ENCODE measurements around the gene BRD9.
"Not testable (repeated sequence)": the region's sequence is repeated elsewhere in the genome, so short reads cannot be mapped to it uniquely, and the experiment has no call there.

The BRD9 gene

DNA sequence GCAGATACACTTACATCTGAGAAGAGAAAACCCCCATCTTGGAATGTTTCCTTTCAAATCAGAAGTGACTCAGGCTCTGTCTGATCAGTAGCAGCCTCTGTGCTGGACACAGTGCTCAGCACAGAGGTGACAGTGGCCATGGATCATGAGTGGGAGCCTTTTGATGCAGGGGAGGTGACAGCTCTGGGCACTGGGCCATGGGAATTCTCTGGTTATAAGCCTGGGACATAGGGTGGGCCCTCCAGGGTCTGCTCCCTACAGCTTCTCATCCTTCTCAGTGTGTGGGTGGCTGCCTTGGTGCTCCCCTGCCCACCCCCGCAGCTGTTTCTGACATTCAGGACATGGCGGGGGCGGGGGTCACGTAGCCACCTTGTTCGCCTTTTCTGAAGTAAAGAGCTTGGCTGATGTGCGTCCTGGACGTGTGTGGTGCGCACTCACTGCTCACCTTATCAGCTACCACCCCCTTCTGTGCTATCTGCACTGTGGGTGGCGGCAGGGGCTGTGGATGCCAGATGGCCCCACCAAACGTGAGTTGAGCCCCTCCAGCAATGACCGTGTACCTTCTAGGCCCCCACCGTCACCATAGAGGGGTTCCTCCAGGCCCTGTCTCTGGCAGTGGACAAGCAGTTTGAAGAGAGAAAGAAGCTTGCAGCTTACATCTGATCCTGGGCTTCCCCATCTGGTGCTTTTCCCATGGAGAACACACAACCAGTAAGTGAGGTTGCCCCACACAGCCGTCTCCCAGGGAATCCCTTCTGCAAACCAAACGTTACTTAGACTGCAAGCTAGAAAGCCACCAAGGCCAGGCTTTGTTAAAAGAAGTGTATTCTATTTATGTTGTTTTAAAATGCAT is 24.1 kb upstream of the BRD9 start:
- H3K27me3 ChIP-seq (replicated peaks in 2 of 5; ENCODE audit: control insufficient read depth in 4 of 5, insufficient read depth in 5 of 5, low read length in 4 of 5) = no peaks in the 10 kb centered on the region
- no peaks in the 10 kb centered on the region for H3K4me1 ChIP-seq (ENCODE audit: control extremely low read depth in 1 of 4, control insufficient read depth in 4 of 4, insufficient read depth in 4 of 4, low read length in 3 of 4)
- peaks cover 2 to 67% (median 26%) of the 10 kb centered on the region in 4 experiments for H3K36me3 ChIP-seq (ENCODE audit: control insufficient read depth in 4 of 4, insufficient read depth in 4 of 4, low read length in 3 of 4)
- no peak for DNase-seq
- no peak overlapping the region for H3K4me3 ChIP-seq (ENCODE audit: control insufficient read depth in 1 of 7, extremely low read depth in 1 of 7, insufficient read depth in 4 of 7, low read depth in 2 of 7, low read length in 6 of 7)
- ChIA-PET CTCF (interaction anchor here (0.6 kb wide), 1 partner anchor 13 kb away, joined by 3 read pairs; no protein-coding TSS in a partner anchor), POLR2A (no interaction called here)
- no peak overlapping the region for H3K27ac ChIP-seq (ENCODE audit: insufficient read depth in 1 of 2, low read depth in 1 of 2, low read length in 2 of 2, poor library complexity in 1 of 2, severe bottlenecking in 2 of 2)
- WGBS (ENCODE audit: insufficient coverage) = 88% methylated on average over 9 of the region's 14 CpGs
- peaks cover 0 to 4% (median 0%) of the 10 kb centered on the region in 5 experiments for H3K9me3 ChIP-seq (ENCODE audit: control extremely low read depth in 1 of 5, control insufficient read depth in 4 of 5, insufficient read depth in 2 of 5, low read depth in 1 of 5, low read length in 4 of 5)

DNA sequence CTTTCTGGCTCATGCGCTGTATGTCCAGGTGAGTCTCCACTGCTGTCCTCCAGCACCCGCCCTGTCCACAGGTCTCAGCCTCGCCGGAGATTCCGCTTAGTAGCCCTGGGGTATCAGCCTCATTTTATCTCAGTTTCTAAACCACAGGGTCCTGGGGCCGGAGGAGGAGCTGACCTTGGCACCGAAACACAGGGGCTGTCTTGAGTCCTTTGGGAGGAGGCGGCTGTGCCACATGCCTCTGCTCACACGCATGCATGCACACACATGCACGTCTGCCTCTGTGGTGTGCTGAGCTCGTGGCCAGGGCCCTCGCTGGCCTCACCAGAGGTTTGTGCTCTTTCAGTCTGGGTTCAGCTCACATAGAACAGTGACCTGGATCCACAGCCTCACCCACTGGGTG is 23.3 kb upstream of the BRD9 start:
- peaks cover 0 to 4% (median 0%) of the 10 kb centered on the region in 5 experiments for H3K9me3 ChIP-seq (ENCODE audit: control extremely low read depth in 1 of 5, control insufficient read depth in 4 of 5, insufficient read depth in 2 of 5, low read depth in 1 of 5, low read length in 4 of 5)
- CTCF ChIA-PET = interaction anchor here (0.6 kb wide), 2 partner anchors 9 to 12 kb away, joined by 3 read pairs; no protein-coding TSS in a partner anchor
- H3K4me3 ChIP-seq (ENCODE audit: control insufficient read depth in 1 of 7, extremely low read depth in 1 of 7, insufficient read depth in 4 of 7, low read depth in 2 of 7, low read length in 6 of 7) = no peak overlapping the region
- no peaks in the 10 kb centered on the region for H3K4me1 ChIP-seq (ENCODE audit: control extremely low read depth in 1 of 4, control insufficient read depth in 4 of 4, insufficient read depth in 4 of 4, low read length in 3 of 4)
- no peaks in the 10 kb centered on the region for H3K27me3 ChIP-seq (replicated peaks in 2 of 5; ENCODE audit: control insufficient read depth in 4 of 5, insufficient read depth in 5 of 5, low read length in 4 of 5)
- H3K27ac ChIP-seq (ENCODE audit: insufficient read depth in 1 of 2, low read depth in 1 of 2, low read length in 2 of 2, poor library complexity in 1 of 2, severe bottlenecking in 2 of 2) = no peak overlapping the region
- H3K36me3 ChIP-seq (ENCODE audit: control insufficient read depth in 4 of 4, insufficient read depth in 4 of 4, low read length in 3 of 4) = peaks cover 2 to 71% (median 27%) of the 10 kb centered on the region in 4 experiments
- POLR2A ChIA-PET = no interaction called here
- no peak for DNase-seq
- WGBS (ENCODE audit: insufficient coverage) = 93% methylated on average over 12 of the region's 12 CpGs

GRCh38 chr5:915346-915745 is 22.7 kb upstream of the BRD9 start:
- H3K4me1 ChIP-seq (ENCODE audit: control extremely low read depth in 1 of 4, control insufficient read depth in 4 of 4, insufficient read depth in 4 of 4, low read length in 3 of 4); H3K9me3 ChIP-seq (ENCODE audit: control extremely low read depth in 1 of 5, control insufficient read depth in 4 of 5, insufficient read depth in 2 of 5, low read depth in 1 of 5, low read length in 4 of 5); POLR2A ChIA-PET; H3K27me3 ChIP-seq (replicated peaks in 2 of 5; ENCODE audit: control insufficient read depth in 4 of 5, insufficient read depth in 5 of 5, low read length in 4 of 5); H3K27ac ChIP-seq (ENCODE audit: insufficient read depth in 1 of 2, low read depth in 1 of 2, low read length in 2 of 2, poor library complexity in 1 of 2, severe bottlenecking in 2 of 2); DNase-seq; H3K4me3 ChIP-seq (ENCODE audit: control insufficient read depth in 1 of 7, extremely low read depth in 1 of 7, insufficient read depth in 4 of 7, low read depth in 2 of 7, low read length in 6 of 7): not testable (repeated sequence)
- CTCF ChIA-PET = interaction anchor here (0.6 kb wide), 1 partner anchor 8 kb away, joined by 3 read pairs; no protein-coding TSS in a partner anchor
- WGBS (ENCODE audit: insufficient coverage) = 99% methylated on average over 9 of the region's 12 CpGs
- peaks cover 2 to 76% (median 30%) of the 10 kb centered on the region in 4 experiments for H3K36me3 ChIP-seq (ENCODE audit: control insufficient read depth in 4 of 4, insufficient read depth in 4 of 4, low read length in 3 of 4)

- no peaks in the 10 kb centered on the region for H3K4me1 ChIP-seq (ENCODE audit: control extremely low read depth in 1 of 4, control insufficient read depth in 4 of 4, insufficient read depth in 4 of 4, low read length in 3 of 4)
- no peak for DNase-seq
- peaks cover 2 to 82% (median 31%) of the 10 kb centered on the region in 4 experiments for H3K36me3 ChIP-seq (ENCODE audit: control insufficient read depth in 4 of 4, insufficient read depth in 4 of 4, low read length in 3 of 4)
- H3K27ac ChIP-seq (ENCODE audit: insufficient read depth in 1 of 2, low read depth in 1 of 2, low read length in 2 of 2, poor library complexity in 1 of 2, severe bottlenecking in 2 of 2) = no peak overlapping the region
- no peak overlapping the region for H3K4me3 ChIP-seq (ENCODE audit: control insufficient read depth in 1 of 7, extremely low read depth in 1 of 7, insufficient read depth in 4 of 7, low read depth in 2 of 7, low read length in 6 of 7)
- no peaks in the 10 kb centered on the region for H3K27me3 ChIP-seq (replicated peaks in 2 of 5; ENCODE audit: control insufficient read depth in 4 of 5, insufficient read depth in 5 of 5, low read length in 4 of 5)
- CTCF ChIA-PET = interaction anchor here (2.0 kb wide), 1 partner anchor 9 kb away, joined by 8 read pairs; no protein-coding TSS in a partner anchor
- 98% methylated on average over 7 of the region's 7 CpGs for WGBS (ENCODE audit: insufficient coverage)
- H3K9me3 ChIP-seq (ENCODE audit: control extremely low read depth in 1 of 5, control insufficient read depth in 4 of 5, insufficient read depth in 2 of 5, low read depth in 1 of 5, low read length in 4 of 5) = peaks cover 0 to 4% (median 0%) of the 10 kb centered on the region in 5 experiments
- POLR2A ChIA-PET = no interaction called here
Measured at GRCh38 chr5:914612-915011, 22.0 kb upstream of the BRD9 start.

DNA sequence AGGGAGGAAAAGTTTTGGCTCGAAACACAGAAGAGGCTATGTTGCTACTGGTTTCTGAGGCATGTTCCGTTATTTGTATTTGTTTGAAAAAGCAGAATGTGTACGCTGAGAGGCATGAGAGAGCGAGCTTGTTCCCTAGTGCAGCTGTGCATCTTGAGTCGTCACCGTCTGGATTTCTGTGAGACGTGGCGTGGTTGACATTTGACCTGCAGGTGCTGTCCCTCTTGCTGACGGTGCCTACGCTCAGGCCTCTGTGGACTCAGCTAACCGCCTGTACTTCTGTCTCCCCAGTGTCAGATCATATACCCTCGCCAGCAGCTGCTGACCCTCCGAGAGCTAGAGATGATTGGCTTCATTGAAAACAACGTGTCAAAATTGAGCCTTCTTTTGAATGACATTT is 21.6 kb upstream of the BRD9 start:
- Histone ChIP-seq H3K4me3 (ENCODE audit: control insufficient read depth in 1 of 7, extremely low read depth in 1 of 7, insufficient read depth in 4 of 7, low read depth in 2 of 7, low read length in 6 of 7) (no peak overlapping the region), H3K27ac (ENCODE audit: insufficient read depth in 1 of 2, low read depth in 1 of 2, low read length in 2 of 2, poor library complexity in 1 of 2, severe bottlenecking in 2 of 2) (no peak overlapping the region), H3K27me3 (replicated peaks in 2 of 5; ENCODE audit: control insufficient read depth in 4 of 5, insufficient read depth in 5 of 5, low read length in 4 of 5) (no peaks in the 10 kb centered on the region), H3K36me3 (ENCODE audit: control insufficient read depth in 4 of 4, insufficient read depth in 4 of 4, low read length in 3 of 4) (peaks cover 1 to 79% (median 33%) of the 10 kb centered on the region in 4 experiments), H3K9me3 (ENCODE audit: control extremely low read depth in 1 of 5, control insufficient read depth in 4 of 5, insufficient read depth in 2 of 5, low read depth in 1 of 5, low read length in 4 of 5) (peaks cover 0 to 4% (median 0%) of the 10 kb centered on the region in 5 experiments), H3K4me1 (ENCODE audit: control extremely low read depth in 1 of 4, control insufficient read depth in 4 of 4, insufficient read depth in 4 of 4, low read length in 3 of 4) (no peaks in the 10 kb centered on the region)
- POLR2A ChIA-PET = no interaction called here
- DNase-seq = no peak
- 94% methylated on average over 13 of the region's 14 CpGs for WGBS (ENCODE audit: insufficient coverage)
- CTCF ChIA-PET = interaction anchor here (2.0 kb wide), 1 partner anchor 9 kb away, joined by 8 read pairs; no protein-coding TSS in a partner anchor

GRCh38 chr5:912280-913091 is 19.9 kb upstream of the BRD9 start:
- DNase-seq = peak; percentile 24 to 69 (median 52)
- Histone ChIP-seq H3K9me3 (ENCODE audit: control extremely low read depth in 1 of 5, control insufficient read depth in 4 of 5, insufficient read depth in 2 of 5, low read depth in 1 of 5, low read length in 4 of 5) (no peaks in the 10 kb centered on the region), H3K36me3 (ENCODE audit: control insufficient read depth in 4 of 4, insufficient read depth in 4 of 4, low read length in 3 of 4) (peaks cover 4 to 82% (median 35%) of the 10 kb centered on the region in 4 experiments), H3K27me3 (replicated peaks in 2 of 5; ENCODE audit: control insufficient read depth in 4 of 5, insufficient read depth in 5 of 5, low read length in 4 of 5) (no peaks in the 10 kb centered on the region), H3K4me1 (ENCODE audit: control extremely low read depth in 1 of 4, control insufficient read depth in 4 of 4, insufficient read depth in 4 of 4, low read length in 3 of 4) (no peaks in the 10 kb centered on the region), H3K4me3 (ENCODE audit: control insufficient read depth in 1 of 7, extremely low read depth in 1 of 7, insufficient read depth in 4 of 7, low read depth in 2 of 7, low read length in 6 of 7) (no peak overlapping the region), H3K27ac (ENCODE audit: insufficient read depth in 1 of 2, low read depth in 1 of 2, low read length in 2 of 2, poor library complexity in 1 of 2, severe bottlenecking in 2 of 2) (no peak overlapping the region)
- POLR2A ChIA-PET = no interaction called here
- CTCF ChIA-PET = interaction anchor here (1.9 to 2.0 kb wide), 2 partner anchors 10 to 11 kb away, joined by 5 to 8 read pairs; no protein-coding TSS in a partner anchor
- WGBS (ENCODE audit: insufficient coverage) = 97% methylated on average over 43 of the region's 44 CpGs
